ENCODE measurements around the gene PIP5K1B.

- TF ChIP-seq EZH2 (IDR thresholded peaks at IDR 0.05; ENCODE audit: borderline replicate concordance, low read length): no peak
- TF ChIP-seq, protein P1, sequence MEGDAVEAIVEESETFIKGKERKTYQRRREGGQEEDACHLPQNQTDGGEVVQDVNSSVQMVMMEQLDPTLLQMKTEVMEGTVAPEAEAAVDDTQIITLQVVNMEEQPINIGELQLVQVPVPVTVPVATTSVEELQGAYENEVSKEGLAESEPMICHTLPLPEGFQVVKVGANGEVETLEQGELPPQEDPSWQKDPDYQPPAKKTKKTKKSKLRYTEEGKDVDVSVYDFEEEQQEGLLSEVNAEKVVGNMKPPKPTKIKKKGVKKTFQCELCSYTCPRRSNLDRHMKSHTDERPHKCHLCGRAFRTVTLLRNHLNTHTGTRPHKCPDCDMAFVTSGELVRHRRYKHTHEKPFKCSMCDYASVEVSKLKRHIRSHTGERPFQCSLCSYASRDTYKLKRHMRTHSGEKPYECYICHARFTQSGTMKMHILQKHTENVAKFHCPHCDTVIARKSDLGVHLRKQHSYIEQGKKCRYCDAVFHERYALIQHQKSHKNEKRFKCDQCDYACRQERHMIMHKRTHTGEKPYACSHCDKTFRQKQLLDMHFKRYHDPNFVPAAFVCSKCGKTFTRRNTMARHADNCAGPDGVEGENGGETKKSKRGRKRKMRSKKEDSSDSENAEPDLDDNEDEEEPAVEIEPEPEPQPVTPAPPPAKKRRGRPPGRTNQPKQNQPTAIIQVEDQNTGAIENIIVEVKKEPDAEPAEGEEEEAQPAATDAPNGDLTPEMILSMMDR (conservative IDR thresholded peaks at IDR 0.05 in 1 of 2, IDR thresholded peaks at IDR 0.05 in 1 of 2; ENCODE audit: extremely low read depth in 1 of 2, insufficient read depth in 1 of 2, low read depth in 1 of 2, low read length in 2 of 2): no peak
Observed at GRCh38 chr9:69046723-69047122, 341.7 kb downstream of the PIP5K1B start.

Measured in mammary epithelial cell (primary cell).